ENCODE results near the gene C1QTNF8.

Gene C1QTNF8

GRCh38 chr16:1042866-1043265, 53.2 kb downstream of the C1QTNF8 start:
- no peak for DNase-seq

GRCh38 chr16:1042049-1042744, 53.8 kb downstream of the C1QTNF8 start:
- DNase-seq, result no peak

- no peak for DNase-seq
These were observed 55.7 kb downstream of the C1QTNF8 start for GRCh38 chr16:1040346-1040745.

- DNase-seq, result no peak
These were observed 56.3 kb downstream of the C1QTNF8 start for GRCh38 chr16:1039762-1040161.

GRCh38 chr16:1038932-1039331, 57.1 kb downstream of the C1QTNF8 start:
- DNase-seq, result no peak
